Liver (tissue), 3 donors: Measurements from ENCODE around the gene TPSB2.

ENCODE experiments used
- EGR1 ChIP-seq, 2 donors: IDR thresholded peaks; 2 replicates each; pipeline ENCODE4 v1.6.1; 2016 to 2018; ENCODE audit warnings: antibody characterized with exemption in 2 of 2, low read depth in 2 of 2
- FOXA1 ChIP-seq: IDR thresholded peaks from 2 replicates; pipeline ENCODE4 v1.6.1; 2016; ENCODE audit warnings: antibody characterized with exemption
- JUND ChIP-seq, 2 donors: IDR thresholded peaks; 2 replicates each; pipeline ENCODE4 v1.6.1; 2016; ENCODE audit warnings: antibody characterized with exemption in 2 of 2
- RXRA ChIP-seq, 2 donors: IDR thresholded peaks; 2 replicates each; pipeline ENCODE4 v1.6.1; 2017 to 2018; ENCODE audit warnings: antibody characterized with exemption in 2 of 2, mild to moderate bottlenecking in 1 of 2
- TF ChIP-seq, protein P1 (sequence below): fragments of 150-350 bp; IDR thresholded peaks from 2 replicates; pipeline ENCODE4 v1.5.1; 2017; ENCODE audit warnings: improper control_type of control experiment, low read depth, low read length; ENCODE audit not compliant: missing input control
- donor health status: healthy.
- donor health status: healthy.

- TF ChIP-seq, protein P1, sequence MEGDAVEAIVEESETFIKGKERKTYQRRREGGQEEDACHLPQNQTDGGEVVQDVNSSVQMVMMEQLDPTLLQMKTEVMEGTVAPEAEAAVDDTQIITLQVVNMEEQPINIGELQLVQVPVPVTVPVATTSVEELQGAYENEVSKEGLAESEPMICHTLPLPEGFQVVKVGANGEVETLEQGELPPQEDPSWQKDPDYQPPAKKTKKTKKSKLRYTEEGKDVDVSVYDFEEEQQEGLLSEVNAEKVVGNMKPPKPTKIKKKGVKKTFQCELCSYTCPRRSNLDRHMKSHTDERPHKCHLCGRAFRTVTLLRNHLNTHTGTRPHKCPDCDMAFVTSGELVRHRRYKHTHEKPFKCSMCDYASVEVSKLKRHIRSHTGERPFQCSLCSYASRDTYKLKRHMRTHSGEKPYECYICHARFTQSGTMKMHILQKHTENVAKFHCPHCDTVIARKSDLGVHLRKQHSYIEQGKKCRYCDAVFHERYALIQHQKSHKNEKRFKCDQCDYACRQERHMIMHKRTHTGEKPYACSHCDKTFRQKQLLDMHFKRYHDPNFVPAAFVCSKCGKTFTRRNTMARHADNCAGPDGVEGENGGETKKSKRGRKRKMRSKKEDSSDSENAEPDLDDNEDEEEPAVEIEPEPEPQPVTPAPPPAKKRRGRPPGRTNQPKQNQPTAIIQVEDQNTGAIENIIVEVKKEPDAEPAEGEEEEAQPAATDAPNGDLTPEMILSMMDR = no peak
- TF ChIP-seq FOXA1 (no peak), RXRA (IDR thresholded peaks at IDR 0.05) (no peak), JUND (IDR thresholded peaks at IDR 0.05) (no peak), EGR1 (IDR thresholded peaks at IDR 0.05; ENCODE audit: low read depth in 2 of 2) (no peak)
Observed at GRCh38 chr16:1271380-1271723, 41.4 kb upstream of the TPSB2 start.
